GM18861 (cell line): ENCODE results near the gene TNFRSF19.
"Not testable (repeated sequence)": the region's sequence is repeated elsewhere in the genome, so short reads cannot be mapped to it uniquely, and the experiment has no call there.

Experiments used
- ATAC-seq: cut with Tn5 transposase; IDR thresholded peaks from one replicate; pipeline ENCODE4 v1.9.1; 2021; ENCODE audit not compliant: unreplicated experiment

Gene TNFRSF19

GRCh38 chr13:23570099-23570920, at the start of gene TNFRSF19:
TNFRSF19 (plus strand) TSS chr13:23570412; CDS start chr13:23590184, 19,772 bp downstream.
- ATAC-seq: no peak

GRCh38 chr13:23529926-23530325, 40.3 kb upstream of the TNFRSF19 start:
- ATAC-seq: not testable (repeated sequence)

GRCh38 chr13:23531446-23531845, 38.8 kb upstream of the TNFRSF19 start:
- ATAC-seq: no peak

- no peak for ATAC-seq
Measured at GRCh38 chr13:23534090-23534489, 36.1 kb upstream of the TNFRSF19 start.

- ATAC-seq: no peak
Measured at GRCh38 chr13:23541221-23541824, 28.9 kb upstream of the TNFRSF19 start.

- no peak for ATAC-seq
Measured at GRCh38 chr13:23544668-23545067, 25.5 kb upstream of the TNFRSF19 start.

GRCh38 chr13:23547000-23547590, 23.1 kb upstream of the TNFRSF19 start:
- no peak for ATAC-seq

- no peak for ATAC-seq
Measured at GRCh38 chr13:23549724-23550123, 20.5 kb upstream of the TNFRSF19 start.

- ATAC-seq: no peak
Measured at GRCh38 chr13:23550163-23550562, 20.0 kb upstream of the TNFRSF19 start.

GRCh38 chr13:23551213-23552008, 18.8 kb upstream of the TNFRSF19 start:
- ATAC-seq: no peak

GRCh38 chr13:23552171-23552570, 18.0 kb upstream of the TNFRSF19 start:
- ATAC-seq: no peak

- no peak for ATAC-seq
Measured at GRCh38 chr13:23552661-23553060, 17.6 kb upstream of the TNFRSF19 start.

GRCh38 chr13:23554000-23554399, 16.2 kb upstream of the TNFRSF19 start:
- no peak for ATAC-seq

- no peak for ATAC-seq
Measured at GRCh38 chr13:23557043-23557442, 13.2 kb upstream of the TNFRSF19 start.

GRCh38 chr13:23557733-23558132, 12.5 kb upstream of the TNFRSF19 start:
- ATAC-seq: no peak

GRCh38 chr13:23558675-23559536, 11.3 kb upstream of the TNFRSF19 start:
- ATAC-seq: no peak

GRCh38 chr13:23560571-23561089, 9.6 kb upstream of the TNFRSF19 start:
- no peak for ATAC-seq

- ATAC-seq: no peak
Measured at GRCh38 chr13:23561261-23561660, 9.0 kb upstream of the TNFRSF19 start.

- ATAC-seq: no peak
Measured at GRCh38 chr13:23563085-23563845, 6.9 kb upstream of the TNFRSF19 start.
